IMR-90 (cell line): ENCODE results near the gene LRRC18.

Experiments used
- MAFK ChIP-seq: IDR thresholded peaks from 2 replicates; pipeline ENCODE4 v1.6.1; 2012; ENCODE audit warnings: low read depth, low read length, improper control_type of control experiment
- TF ChIP-seq, protein P1 (sequence below): conservative IDR thresholded peaks from 2 replicates; pipeline ENCODE4 v1.5.1; 2012; ENCODE audit warnings: mild to moderate bottlenecking, low read depth, low read length, improper control_type of control experiment

DNA sequence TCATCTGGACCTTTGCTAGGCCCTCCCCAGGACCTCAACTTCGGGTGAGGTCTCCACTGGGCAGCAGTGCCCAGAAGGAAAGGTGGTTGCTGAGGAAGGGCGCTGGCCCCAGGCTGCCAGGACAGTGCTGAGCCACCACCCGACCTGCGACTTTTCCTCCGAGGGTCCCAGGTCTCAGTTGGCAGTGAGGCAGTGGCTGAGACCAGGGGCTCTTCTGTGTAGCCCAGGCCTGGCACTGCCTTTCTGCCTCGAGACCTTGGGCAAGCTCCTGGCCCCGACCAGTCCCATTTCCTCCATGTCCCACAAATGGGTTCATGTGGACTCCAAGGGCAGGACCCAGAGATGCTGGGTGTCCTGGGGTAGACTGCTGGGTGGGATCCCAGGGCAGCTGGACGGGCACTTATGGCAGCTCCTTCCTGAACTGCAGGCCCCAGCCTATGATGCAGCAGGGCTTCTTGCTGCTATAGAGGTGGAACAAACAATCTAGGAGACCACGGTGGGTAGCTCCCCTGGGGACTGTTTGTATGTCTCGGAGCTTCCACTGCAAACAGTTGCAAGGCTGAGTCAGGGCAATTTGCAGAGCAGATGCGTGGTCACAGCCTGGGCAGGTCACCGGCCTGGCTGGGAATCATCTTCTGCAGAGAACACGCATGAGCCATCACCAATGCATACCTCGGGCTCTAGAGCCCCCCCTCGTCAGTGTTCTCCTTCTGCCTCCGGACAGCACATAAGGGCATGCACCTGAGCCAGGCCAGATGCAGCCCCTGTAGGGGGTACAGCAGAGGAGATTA is 17.9 kb upstream of the LRRC18 start:
- TF ChIP-seq, protein P1, sequence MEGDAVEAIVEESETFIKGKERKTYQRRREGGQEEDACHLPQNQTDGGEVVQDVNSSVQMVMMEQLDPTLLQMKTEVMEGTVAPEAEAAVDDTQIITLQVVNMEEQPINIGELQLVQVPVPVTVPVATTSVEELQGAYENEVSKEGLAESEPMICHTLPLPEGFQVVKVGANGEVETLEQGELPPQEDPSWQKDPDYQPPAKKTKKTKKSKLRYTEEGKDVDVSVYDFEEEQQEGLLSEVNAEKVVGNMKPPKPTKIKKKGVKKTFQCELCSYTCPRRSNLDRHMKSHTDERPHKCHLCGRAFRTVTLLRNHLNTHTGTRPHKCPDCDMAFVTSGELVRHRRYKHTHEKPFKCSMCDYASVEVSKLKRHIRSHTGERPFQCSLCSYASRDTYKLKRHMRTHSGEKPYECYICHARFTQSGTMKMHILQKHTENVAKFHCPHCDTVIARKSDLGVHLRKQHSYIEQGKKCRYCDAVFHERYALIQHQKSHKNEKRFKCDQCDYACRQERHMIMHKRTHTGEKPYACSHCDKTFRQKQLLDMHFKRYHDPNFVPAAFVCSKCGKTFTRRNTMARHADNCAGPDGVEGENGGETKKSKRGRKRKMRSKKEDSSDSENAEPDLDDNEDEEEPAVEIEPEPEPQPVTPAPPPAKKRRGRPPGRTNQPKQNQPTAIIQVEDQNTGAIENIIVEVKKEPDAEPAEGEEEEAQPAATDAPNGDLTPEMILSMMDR: no peak
- no peak for TF ChIP-seq MAFK
